ENCODE data around the gene BNIP3. TPM values are rescaled to one million over a fixed set of nuclear protein-coding genes. Genes with fewer than 3 reads are reported as not detected.
A peak's percentile ranks its signal among the peaks of the same experiment; 100 is the strongest.
"Not testable (repeated sequence)": the region's sequence is repeated elsewhere in the genome, so short reads cannot be mapped to it uniquely, and the experiment has no call there.

BNIP3 gene
- polyA plus RNA-seq, 1 donor from 2014 or later: 8.7 TPM

DNA sequence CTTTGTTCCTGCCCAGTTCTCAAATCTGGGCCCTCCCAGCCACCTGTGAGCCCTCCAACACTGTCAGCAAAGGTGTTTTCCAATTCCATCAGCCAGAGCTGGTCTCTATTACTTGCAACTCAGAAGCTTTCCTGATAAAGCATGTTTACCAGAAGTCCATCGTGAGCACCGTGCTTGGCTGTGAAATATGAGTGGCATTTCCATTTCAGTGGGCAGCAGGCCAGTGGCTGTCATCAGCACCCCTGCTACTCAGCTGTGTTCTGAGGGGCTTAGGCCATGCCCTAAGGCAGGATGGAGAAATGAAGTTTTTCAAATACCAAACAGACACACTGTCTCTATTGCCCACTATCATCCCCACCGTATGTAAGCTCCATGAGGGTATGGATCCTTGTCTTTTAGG is 12.7 kb upstream of the BNIP3 start:
- peaks cover 0 to 3% (median 0%) of the 10 kb centered on the region in 3 donors for H3K4me1 Mint-ChIP-seq
- H3K4me3 Mint-ChIP-seq: no peak overlapping the region
- H3K9me3 Mint-ChIP-seq: no peaks in the 10 kb centered on the region
- peaks cover 2% of the 10 kb centered on the region for H3K36me3 Mint-ChIP-seq
- H3K27ac Mint-ChIP-seq: no peak overlapping the region
- H3K27me3 Mint-ChIP-seq: no peaks in the 10 kb centered on the region

- Mint-ChIP-seq H3K27ac (no peak overlapping the region), H3K9me3 (no peaks in the 10 kb centered on the region)
These were observed 11.6 kb upstream of the BNIP3 start for GRCh38 chr10:131993275-131993674.

DNA sequence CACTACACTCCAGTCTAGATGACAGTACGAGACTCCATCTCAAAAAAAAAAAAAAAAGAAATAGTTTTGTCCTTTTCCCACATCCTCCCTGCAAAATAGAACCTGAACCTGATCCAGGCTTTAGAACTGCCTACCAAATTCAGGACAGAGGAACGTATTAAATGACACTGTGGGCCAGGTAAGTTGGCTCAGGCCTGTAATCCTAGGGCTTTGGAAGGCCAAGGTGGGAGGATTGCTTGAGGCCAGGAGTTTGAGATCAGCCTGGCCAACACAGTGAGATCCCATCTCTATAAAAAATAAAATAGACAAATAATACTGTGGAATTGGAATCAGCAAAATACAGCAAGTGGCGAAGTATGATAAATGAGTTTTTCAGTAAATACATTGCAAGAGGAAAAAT is 10.0 kb upstream of the BNIP3 start:
- Mint-ChIP-seq H3K27ac (no peak overlapping the region), H3K9me3 (peaks cover 0 to 5% (median 3%) of the 10 kb centered on the region in 3 donors), H3K4me3 (no peak overlapping the region), H3K4me1 (peaks cover 0 to 3% (median 0%) of the 10 kb centered on the region in 3 donors), H3K27me3 (no peaks in the 10 kb centered on the region), H3K36me3 (peaks cover 3% of the 10 kb centered on the region)

More at GRCh38 chr10:131993275-131993674, 11.6 kb upstream of the BNIP3 start:
- H3K4me3 Mint-ChIP-seq: no peak overlapping the region
- H3K27me3 Mint-ChIP-seq: no peaks in the 10 kb centered on the region
- no peaks in the 10 kb centered on the region for H3K36me3 Mint-ChIP-seq
- H3K4me1 Mint-ChIP-seq: peaks cover 0 to 3% (median 0%) of the 10 kb centered on the region in 3 donors

DNA sequence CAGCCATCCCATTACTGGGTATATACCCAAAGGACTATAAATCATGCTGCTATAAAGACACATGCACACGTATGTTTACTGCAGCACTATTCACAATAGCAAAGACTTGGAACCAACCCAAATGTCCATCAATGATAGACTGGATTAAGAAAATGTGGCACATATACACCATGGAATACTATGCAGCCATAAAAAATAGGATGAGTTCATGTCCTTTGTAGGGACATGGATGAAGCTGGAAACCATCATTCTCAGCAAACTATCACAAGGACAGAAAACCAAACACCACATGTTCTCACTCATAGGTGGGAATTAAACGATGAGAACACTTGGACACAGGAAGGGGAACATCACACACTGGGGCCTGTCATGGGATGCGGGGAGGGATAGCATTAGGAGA is 6.1 kb upstream of the BNIP3 start:
- not testable (repeated sequence) for H3K27ac Mint-ChIP-seq, H3K4me1 Mint-ChIP-seq

DNA sequence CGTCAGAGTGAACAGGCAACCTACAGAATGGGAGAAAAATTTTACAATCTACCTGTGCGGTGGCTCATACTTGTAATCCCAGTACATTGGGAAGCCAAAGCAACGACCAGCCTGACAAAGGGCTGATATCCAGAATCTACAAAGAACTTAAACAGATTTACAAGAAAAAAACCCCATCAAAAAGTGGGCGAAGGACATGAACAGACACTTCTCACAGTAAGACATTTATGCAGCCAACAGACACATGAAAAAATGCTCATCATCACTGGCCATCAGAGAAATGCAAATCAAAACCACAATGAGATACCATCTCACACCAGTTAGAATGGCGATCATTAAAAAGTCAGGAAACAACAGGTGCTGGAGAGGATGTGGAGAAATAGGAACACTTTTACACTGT is 5.6 kb upstream of the BNIP3 start:
- not testable (repeated sequence) for H3K4me3 Mint-ChIP-seq, H3K27ac Mint-ChIP-seq, H3K9me3 Mint-ChIP-seq, H3K4me1 Mint-ChIP-seq, H3K27me3 Mint-ChIP-seq, H3K36me3 Mint-ChIP-seq

More for the DNA sequence above, 6.1 kb upstream of the BNIP3 start:
- H3K9me3 Mint-ChIP-seq, H3K36me3 Mint-ChIP-seq, H3K27me3 Mint-ChIP-seq, H3K4me3 Mint-ChIP-seq: not testable (repeated sequence)

DNA sequence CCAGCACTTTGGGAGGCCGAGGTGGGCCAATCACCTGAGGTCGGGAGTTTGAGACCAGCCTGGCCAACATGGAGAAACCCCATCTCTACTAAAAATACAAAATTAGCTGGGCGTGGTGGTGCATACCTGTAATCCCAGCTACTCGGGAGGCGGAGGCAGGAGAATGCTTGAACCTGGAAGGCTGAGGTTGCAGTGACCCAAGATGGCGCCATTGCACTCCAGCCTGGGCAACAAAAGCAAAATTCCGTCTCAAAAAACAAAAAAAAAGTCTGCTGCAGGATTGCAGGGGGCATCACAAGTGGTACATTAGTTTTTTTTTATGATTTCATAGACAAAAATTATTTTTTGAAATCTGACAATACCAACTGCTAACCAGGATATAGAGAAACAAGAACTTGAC is 5.1 kb upstream of the BNIP3 start:
- H3K4me1 Mint-ChIP-seq, H3K4me3 Mint-ChIP-seq, H3K9me3 Mint-ChIP-seq, H3K36me3 Mint-ChIP-seq, H3K27me3 Mint-ChIP-seq, H3K27ac Mint-ChIP-seq: not testable (repeated sequence)

DNA sequence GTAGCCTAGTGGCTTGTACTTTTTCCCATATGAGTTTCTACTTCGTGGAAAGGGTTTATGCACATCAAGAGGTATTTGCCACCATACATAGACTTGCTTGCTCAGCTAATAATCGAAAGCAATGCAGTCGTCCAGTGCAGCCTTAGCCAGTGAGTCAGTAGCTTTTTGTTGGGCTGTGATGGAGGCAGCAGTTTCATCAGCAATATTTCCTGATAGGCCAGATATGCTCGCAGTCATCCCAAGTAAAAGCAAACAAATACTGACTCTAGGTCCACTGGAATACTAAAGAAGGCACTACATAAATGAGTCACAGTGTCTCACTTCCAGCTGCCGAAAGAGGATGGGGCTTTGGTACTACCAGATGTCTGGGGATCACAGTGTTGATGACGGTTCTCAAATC is 2.1 kb upstream of the BNIP3 start:
- peaks cover 3 to 16% (median 6%) of the 10 kb centered on the region in 3 donors for H3K4me1 Mint-ChIP-seq
- peak overlapping the region in 1 of 3 donors; percentile 77 for H3K27ac Mint-ChIP-seq
- H3K36me3 Mint-ChIP-seq: peaks cover 3% of the 10 kb centered on the region
- peaks cover 0 to 5% (median 3%) of the 10 kb centered on the region in 3 donors for H3K9me3 Mint-ChIP-seq
- H3K4me3 Mint-ChIP-seq: peak overlapping the region in 2 of 4 donors; percentile 62 to 71
- peaks cover 9% of the 10 kb centered on the region for H3K27me3 Mint-ChIP-seq

- Mint-ChIP-seq H3K4me3 (peak overlapping the region; percentile 62 to 85 (median 72)), H3K36me3 (peaks cover 5% of the 10 kb centered on the region), H3K27me3 (peaks cover 9% of the 10 kb centered on the region), H3K9me3 (peaks cover 0 to 5% (median 3%) of the 10 kb centered on the region in 3 donors), H3K4me1 (peaks cover 3 to 16% (median 11%) of the 10 kb centered on the region in 3 donors), H3K27ac (peak overlapping the region in 1 of 3 donors; percentile 77)
These were observed 1.1 kb upstream of the BNIP3 start for GRCh38 chr10:131982796-131983195.

GRCh38 chr10:131982185-131982756 is 548 bp upstream of the BNIP3 start:
- no peak overlapping the region for H3K27ac Mint-ChIP-seq
- H3K36me3 Mint-ChIP-seq: peaks cover 4% of the 10 kb centered on the region
- H3K4me3 Mint-ChIP-seq: peak overlapping the region in 2 of 4 donors; percentile 74 to 88
- H3K4me1 Mint-ChIP-seq: peaks cover 3 to 16% (median 11%) of the 10 kb centered on the region in 3 donors
- H3K27me3 Mint-ChIP-seq: peaks cover 9% of the 10 kb centered on the region
- H3K9me3 Mint-ChIP-seq: peaks cover 0 to 3% (median 3%) of the 10 kb centered on the region in 3 donors

- H3K27ac Mint-ChIP-seq: peak overlapping the region in 2 of 3 donors; percentile 20 to 87
- H3K4me1 Mint-ChIP-seq: peaks cover 3 to 16% (median 11%) of the 10 kb centered on the region in 3 donors
- peaks cover 2% of the 10 kb centered on the region for H3K36me3 Mint-ChIP-seq
- H3K9me3 Mint-ChIP-seq: no peaks in the 10 kb centered on the region
- peak overlapping the region; percentile 77 to 90 (median 87) for H3K4me3 Mint-ChIP-seq
- peaks cover 7% of the 10 kb centered on the region for H3K27me3 Mint-ChIP-seq
These were observed 828 bp downstream of the BNIP3 start for GRCh38 chr10:131980761-131981428.

DNA sequence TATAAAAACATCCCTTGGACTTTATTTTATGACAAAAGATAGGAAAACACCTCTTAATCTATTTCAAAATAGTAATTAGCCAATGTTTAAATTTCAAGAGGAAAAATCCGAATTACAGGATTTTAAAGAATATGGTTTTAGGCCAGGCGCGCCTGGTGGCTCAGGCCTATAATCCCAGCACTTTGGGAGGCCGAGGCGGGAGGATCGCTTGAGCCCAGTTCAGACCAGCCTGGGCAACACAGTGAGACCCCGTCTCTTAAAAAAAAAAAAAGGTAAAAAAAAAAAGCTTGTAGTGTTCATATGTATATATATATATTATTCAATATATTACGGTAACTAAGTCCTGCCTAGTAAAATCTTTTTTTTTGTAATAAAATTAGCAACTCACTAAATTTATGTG is 1.4 kb downstream of the BNIP3 start:
- H3K27ac Mint-ChIP-seq: peak overlapping the region in 2 of 3 donors; percentile 19 to 87
- H3K36me3 Mint-ChIP-seq: peaks cover 2% of the 10 kb centered on the region
- H3K4me3 Mint-ChIP-seq: peak overlapping the region in 2 of 4 donors; percentile 71 to 85
- peaks cover 4% of the 10 kb centered on the region for H3K27me3 Mint-ChIP-seq
- no peaks in the 10 kb centered on the region for H3K9me3 Mint-ChIP-seq
- H3K4me1 Mint-ChIP-seq: peaks cover 3 to 16% (median 11%) of the 10 kb centered on the region in 3 donors

GRCh38 chr10:131979821-131980270 is 1.9 kb downstream of the BNIP3 start:
- Mint-ChIP-seq H3K27me3 (peaks cover 1% of the 10 kb centered on the region), H3K4me1 (peaks cover 3 to 16% (median 11%) of the 10 kb centered on the region in 3 donors), H3K36me3 (peaks cover 2% of the 10 kb centered on the region), H3K27ac (peak overlapping the region in 2 of 3 donors; percentile 15 to 19), H3K4me3 (peak overlapping the region in 2 of 4 donors; percentile 54 to 71), H3K9me3 (no peaks in the 10 kb centered on the region)

DNA sequence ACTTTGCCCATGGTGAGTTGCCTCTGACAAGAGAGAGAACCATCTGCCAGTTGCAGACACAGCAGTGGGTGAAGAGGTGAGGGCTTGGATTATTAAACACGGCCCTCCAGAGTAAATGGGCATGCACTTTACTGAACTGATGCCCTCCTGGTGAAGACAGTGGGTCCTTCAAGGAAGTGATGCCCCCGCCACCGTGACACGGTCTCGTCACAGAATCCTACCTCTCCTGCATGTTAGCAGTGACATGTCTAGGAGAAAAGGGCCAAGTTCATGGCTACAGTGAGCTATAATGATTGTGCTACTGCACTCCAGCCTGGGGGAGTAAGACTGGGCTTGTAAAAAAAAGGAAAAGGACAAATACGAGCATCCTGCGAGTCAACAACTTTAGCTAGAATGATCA is 2.4 kb downstream of the BNIP3 start:
- H3K36me3 Mint-ChIP-seq: peaks cover 2% of the 10 kb centered on the region
- H3K4me3 Mint-ChIP-seq: peak overlapping the region; percentile 33 to 80 (median 64)
- peak overlapping the region in 1 of 3 donors; percentile 15 for H3K27ac Mint-ChIP-seq
- H3K4me1 Mint-ChIP-seq: peaks cover 3 to 16% (median 11%) of the 10 kb centered on the region in 3 donors
- H3K9me3 Mint-ChIP-seq: no peaks in the 10 kb centered on the region
- peaks cover 1% of the 10 kb centered on the region for H3K27me3 Mint-ChIP-seq

GRCh38 chr10:131978851-131979250 is 2.9 kb downstream of the BNIP3 start:
- H3K4me1 Mint-ChIP-seq: peaks cover 3 to 16% (median 11%) of the 10 kb centered on the region in 3 donors
- peaks cover 2% of the 10 kb centered on the region for H3K36me3 Mint-ChIP-seq
- H3K27ac Mint-ChIP-seq: peak overlapping the region in 1 of 3 donors; percentile 15
- peaks cover 1% of the 10 kb centered on the region for H3K27me3 Mint-ChIP-seq
- H3K9me3 Mint-ChIP-seq: no peaks in the 10 kb centered on the region
- peak overlapping the region in 2 of 4 donors; percentile 17 to 71 for H3K4me3 Mint-ChIP-seq

DNA sequence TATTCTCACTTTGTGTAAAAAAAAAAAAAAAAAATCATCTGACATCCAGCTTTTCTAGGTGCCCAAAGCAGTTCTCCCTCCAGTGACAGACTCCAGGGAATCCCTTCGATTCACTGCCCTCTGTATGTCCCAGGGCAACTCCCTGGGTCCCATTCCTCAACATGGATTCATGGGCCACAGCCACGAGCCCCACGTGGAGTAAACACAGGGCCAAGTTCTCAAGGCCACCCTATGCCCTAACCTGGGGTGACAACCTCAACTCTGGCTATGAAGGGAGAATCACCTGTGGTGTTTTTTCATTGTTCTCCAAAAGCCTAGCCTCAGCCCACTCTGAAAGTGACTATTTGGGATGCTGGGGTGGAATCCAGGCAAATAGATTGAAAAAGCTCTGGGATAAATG is 3.4 kb downstream of the BNIP3 start:
- Mint-ChIP-seq H3K4me1 (peaks cover 3 to 17% (median 11%) of the 10 kb centered on the region in 3 donors), H3K27ac (no peak overlapping the region)

More for the DNA sequence above, 3.4 kb downstream of the BNIP3 start:
- Mint-ChIP-seq H3K36me3 (peaks cover 2% of the 10 kb centered on the region), H3K4me3 (peak overlapping the region in 1 of 4 donors; percentile 71), H3K9me3 (no peaks in the 10 kb centered on the region), H3K27me3 (peaks cover 1% of the 10 kb centered on the region)
